Mesenteric fat pad (tissue), 1 donor: ENCODE data around the gene SH2B3. TPM values are rescaled to one million over a fixed set of nuclear protein-coding genes. Genes with fewer than 3 reads are reported as not detected.

Experiments used
- DNase-seq: peaks from one replicate; pipeline ENCODE4 v3.0.0-alpha.2; 2020; ENCODE audit warnings: low spot score
- total RNA-seq: library from RNA; stranded (reverse); fragmentation: NEBNext Ultra II Directional; extraction: Animal tissue kit (Norgen Biotek cat#: 25700); gene quantifications from one replicate; pipeline ENCODE4 v1.2.1, GENCODE V29; 2021
- donor health status: DM: yes; HTN: yes; CAD: no.

The SH2B3 gene
- total RNA-seq, 1 donor from 2014 or later, result 43.3 TPM

DNA sequence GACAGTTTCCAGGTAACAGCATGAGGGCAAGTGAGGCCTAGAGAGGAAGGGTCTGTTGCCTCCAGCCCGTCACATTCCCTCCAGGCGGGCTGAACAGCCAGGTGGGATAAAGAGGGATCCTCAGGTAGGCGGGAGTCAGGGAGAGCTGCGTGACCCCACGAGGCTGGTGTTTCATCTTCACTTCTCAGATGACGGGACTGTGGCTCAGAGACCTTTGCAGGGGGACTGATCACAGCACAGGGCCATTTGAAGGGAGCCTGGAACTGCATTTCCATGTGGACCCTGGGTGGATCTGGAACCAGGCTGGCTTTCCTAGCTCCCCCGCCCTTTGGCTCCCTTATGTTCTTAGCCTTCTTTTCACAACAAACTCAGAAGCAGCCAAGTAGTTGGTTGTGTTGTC is 37.4 kb downstream of the SH2B3 start:
- peak; percentile 41 for DNase-seq

DNA sequence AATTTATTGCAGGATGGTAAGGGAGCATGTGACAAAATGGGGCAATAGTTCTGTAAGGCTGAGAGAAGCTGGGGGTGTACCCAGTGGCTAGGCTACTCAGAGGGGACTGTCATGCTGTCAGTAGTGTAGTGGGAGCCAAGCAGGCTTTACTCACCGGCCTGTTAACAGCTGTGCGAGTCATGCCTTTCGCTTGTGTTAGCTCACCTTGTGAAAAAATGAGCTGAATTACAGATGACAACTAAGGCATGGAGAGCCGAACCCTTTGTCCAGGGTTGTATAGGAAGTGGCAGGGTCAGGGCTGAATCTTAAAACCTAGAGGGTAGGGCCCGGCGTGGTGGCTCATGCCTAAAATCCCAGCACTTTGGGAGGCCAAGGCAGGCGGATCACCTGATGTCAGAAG is 37.9 kb downstream of the SH2B3 start:
- DNase-seq, result peak; percentile 60

DNA sequence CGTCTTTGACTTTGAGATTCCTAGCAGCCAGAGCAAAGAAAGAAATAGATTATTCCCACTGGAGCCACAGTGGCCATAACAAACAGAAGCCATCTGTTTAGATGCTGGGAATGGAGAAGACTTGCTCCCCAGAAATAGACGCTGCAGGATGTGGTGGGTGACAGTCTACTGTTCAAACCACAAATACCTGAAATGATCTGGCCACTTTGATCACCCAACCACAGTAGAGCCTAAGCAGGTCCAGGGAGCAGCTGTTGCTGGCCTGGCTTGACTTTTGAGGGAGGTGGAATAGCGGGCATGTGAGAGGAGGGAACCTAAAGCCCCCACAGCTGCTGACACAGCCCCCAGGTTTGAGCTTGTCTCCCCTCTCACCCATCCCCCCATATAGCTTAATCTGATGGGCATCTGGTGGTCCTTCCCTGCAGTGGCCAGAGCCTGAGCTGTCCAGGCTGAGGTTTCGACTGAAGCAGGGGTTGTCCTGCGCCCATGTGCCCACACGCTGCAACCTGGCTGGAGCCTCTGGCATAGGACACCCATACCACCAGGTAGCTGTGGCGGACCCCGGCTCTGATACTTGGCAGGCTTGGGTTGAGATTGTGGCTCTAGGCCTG is 38.7 kb downstream of the SH2B3 start:
- no peak for DNase-seq

GRCh38 chr12:111444925-111445725 is 39.4 kb downstream of the SH2B3 start:
- DNase-seq, result peak; percentile 88

- peak; percentile 85 for DNase-seq
These were observed 40.2 kb downstream of the SH2B3 start for GRCh38 chr12:111445726-111446581.

DNA sequence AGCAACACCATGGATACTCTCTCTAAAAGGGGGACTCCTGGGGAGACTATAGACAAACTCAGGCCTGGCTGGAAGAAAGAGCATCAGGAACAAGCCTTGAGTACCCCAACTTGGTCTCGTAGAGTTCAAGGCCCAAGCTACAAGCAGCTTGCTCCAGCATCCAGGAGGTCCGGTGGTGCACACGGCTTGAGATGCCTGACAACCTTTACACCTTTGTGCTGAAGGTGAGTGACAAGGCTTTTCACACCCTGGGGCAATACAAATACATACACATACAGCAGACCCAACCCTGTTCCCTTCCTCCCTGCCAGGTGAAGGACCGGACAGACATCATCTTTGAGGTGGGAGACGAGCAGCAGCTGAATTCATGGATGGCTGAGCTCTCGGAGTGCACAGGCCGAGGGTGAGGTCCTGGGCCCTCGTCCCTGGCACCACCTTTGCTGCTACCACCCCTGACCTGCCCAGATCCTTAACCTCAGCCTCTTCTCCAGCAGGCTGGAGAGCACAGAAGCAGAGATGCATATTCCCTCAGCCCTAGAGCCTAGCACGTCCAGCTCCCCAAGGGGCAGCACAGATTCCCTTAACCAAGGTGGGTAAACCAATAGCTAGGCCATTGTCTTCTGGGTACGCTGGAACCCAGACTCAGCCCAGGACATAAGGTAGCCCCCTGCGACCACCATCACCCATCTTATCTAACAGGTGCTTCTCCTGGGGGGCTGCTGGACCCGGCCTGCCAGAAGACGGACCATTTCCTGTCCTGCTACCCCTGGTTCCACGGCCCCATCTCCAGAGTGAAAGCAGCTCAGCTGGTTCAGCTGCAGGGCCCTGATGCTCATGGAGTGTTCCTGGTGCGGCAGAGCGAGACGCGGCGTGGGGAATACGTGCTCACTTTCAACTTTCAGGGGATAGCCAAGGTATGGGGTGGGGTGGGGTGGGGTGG is 41.2 kb downstream of the SH2B3 start:
- DNase-seq, result peak; percentile 65

GRCh38 chr12:111447571-111448265 is 42.0 kb downstream of the SH2B3 start:
- DNase-seq, result peak; percentile 82

- no peak for DNase-seq
These were observed 42.6 kb downstream of the SH2B3 start for GRCh38 chr12:111448266-111448830.

DNA sequence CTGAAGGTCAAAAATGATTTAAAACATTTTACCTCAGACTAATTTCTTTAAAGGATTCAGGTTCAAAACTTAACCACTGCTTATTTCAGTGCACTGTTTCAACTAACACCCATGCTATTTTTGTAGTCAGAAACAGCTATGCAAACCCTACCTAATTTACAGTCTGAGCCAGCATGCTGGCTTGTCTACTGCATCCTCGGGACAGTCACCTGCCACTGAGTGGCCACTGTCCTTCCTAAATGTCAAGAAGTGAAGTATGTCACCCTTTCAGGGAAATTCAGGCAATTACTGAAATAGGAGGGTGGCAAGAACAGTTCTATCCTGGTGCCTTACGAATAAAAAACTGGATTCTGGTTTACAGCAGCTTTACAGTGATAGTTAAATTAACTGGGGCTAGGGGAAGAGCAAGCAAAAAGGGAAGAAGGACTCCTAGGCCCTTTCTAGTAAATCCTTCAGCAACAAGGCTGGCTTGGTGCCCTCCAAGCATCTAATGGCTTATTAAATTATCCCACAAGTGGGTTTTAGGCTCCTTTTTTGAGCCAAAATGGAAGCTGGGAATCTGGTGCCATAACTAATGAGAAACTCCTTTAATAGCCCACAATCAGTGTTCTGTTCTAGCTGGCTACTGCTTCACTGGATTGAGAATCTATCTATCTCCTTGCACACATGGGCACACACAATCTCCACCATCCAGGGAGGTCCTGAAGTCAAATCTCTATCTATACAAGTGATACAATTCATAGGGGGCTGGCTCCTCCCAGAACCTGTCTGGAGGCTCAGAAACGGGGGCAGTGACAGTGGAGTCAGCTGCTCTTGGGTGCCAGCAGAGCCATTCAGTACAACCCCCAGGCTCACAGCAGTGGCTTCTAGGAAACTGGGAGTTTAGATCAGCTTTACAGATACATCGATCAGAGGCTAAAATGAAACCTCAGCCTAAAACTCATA is 43.4 kb downstream of the SH2B3 start:
- no peak for DNase-seq

- DNase-seq, result no peak
These were observed 45.0 kb downstream of the SH2B3 start for GRCh38 chr12:111450676-111451075.

- DNase-seq, result no peak
These were observed 45.5 kb downstream of the SH2B3 start for GRCh38 chr12:111451232-111451631.

DNA sequence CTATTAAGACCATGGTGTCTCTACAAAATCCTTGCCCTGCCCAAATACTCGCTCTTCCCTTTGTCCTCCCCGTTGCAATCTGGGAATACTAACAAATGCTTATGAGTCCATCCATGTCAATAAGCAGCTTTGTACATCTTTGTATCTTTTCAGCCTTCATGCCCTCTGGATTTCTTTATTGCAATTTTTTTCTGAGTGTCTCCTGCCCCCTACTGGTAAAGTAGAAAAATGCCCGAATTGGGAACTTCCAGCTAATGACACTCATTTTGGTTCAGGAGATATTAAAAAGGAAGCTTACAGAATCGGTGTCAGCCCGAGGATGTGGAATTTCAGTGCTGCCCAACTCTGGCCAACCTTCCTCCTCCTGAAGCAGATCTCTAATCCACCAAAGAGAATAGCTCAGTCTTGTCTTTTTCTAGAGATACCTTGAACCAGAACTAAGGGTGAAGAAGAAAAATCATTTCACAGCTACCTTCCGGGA is 46.0 kb downstream of the SH2B3 start:
- DNase-seq, result no peak

DNA sequence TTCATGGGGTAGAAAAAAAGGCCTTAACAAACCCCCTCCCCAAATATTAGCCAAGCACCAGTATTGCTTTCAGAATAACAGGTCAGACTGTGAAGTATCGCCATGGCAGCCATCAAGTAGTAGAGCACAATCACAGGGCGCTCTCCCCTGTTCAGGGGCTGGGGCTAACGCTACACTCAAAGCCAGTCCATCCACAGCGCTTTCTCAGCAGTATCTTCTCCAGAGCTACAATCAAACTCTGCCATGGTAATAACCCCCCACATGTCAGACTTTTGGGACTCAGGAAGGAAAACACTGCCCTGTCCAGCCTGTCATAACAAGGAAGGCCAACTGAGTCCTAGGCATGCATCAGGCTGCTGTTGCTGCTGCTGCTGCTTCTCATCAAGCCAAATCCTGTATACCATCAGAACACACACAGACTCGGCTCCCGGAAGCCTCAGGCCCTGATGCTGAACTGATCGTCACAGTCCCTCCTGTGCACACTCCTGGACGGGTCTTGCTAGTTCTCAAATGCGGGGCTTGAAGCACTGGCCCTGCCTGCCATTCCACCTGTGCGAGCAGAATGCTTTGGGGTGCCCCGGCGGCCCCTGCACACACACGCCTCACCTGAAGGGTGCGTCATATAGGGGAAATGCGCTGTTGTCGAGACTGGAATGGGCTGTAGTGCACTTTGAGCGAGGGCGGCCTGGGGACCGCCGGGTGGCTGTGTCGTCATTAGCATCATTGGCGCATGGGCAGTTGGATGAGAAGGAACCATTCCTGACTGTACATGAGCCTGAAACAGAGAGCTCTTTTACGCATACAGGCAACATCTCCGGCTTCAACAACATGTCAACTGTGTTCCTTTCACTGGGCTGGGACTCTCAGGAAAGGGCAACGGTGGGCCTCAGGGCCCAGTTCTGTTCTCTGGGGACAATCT is 47.6 kb downstream of the SH2B3 start:
- DNase-seq, result no peak

DNA sequence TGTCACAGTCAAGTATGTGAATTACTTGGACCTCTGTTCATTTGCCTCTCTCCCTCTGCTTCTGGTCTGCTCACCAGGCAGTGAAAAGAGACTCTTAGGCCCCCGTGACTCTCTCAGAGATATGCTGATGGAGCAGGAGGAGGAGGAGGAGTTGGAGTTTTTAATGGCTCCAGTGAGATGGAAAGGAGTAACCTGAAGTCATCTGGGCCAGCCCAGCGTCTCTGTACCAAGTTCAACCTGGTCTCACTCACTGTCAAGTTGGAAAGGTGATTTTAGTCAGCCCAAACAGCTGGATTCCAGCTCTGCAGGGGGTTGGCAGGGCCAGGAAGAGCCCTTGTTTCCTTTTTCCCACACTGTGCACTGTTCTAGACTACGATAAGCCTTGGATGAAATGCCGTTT is 48.6 kb downstream of the SH2B3 start:
- DNase-seq, result no peak

- no peak for DNase-seq
These were observed 49.2 kb downstream of the SH2B3 start for GRCh38 chr12:111454716-111455447.

- DNase-seq, result no peak
These were observed 50.0 kb downstream of the SH2B3 start for GRCh38 chr12:111455448-111456320.
